Loucy (cell line): ENCODE measurements around the gene TMEM217.

Experiments used
- H2AFZ ChIP-seq: fragments of 200-600 bp; sonication (generic); 2 replicates; pipeline ENCODE4 v1.6.0; 2016; ENCODE audit warnings: antibody characterized with exemption, mild to moderate bottlenecking, low read length, moderate library complexity
- H3F3A ChIP-seq: fragments of 200-600 bp; 2 replicates; pipeline ENCODE4 v1.6.0; 2016; ENCODE audit warnings: antibody characterized with exemption, low read depth, mild to moderate bottlenecking
- H3K27me3 ChIP-seq: fragments of 200-600 bp; sonication (generic); 2 replicates; pipeline ENCODE4 v1.6.1; 2014; ENCODE audit warnings: low read length, mild to moderate bottlenecking; ENCODE audit not compliant: insufficient read depth, poor library complexity, severe bottlenecking
- H3K36me3 ChIP-seq: fragments of 200-600 bp; sonication (generic); 2 replicates; pipeline ENCODE4 v1.6.1; 2016; ENCODE audit warnings: low read length; ENCODE audit not compliant: insufficient read depth
- H3K4me1 ChIP-seq: fragments of 200-600 bp; sonication (generic); 2 replicates; pipeline ENCODE4 v1.5.1; 2014; ENCODE audit warnings: low read length, mild to moderate bottlenecking; ENCODE audit not compliant: insufficient read depth, poor library complexity, severe bottlenecking
- H3K4me2 ChIP-seq: fragments of 200-600 bp; sonication (generic); 2 replicates; pipeline ENCODE4 v1.6.0; 2014; ENCODE audit warnings: antibody characterized with exemption, low read length, low read depth, mild to moderate bottlenecking; ENCODE audit not compliant: poor library complexity, severe bottlenecking
- H3K4me3 ChIP-seq: fragments of 200-600 bp; sonication (generic); 2 replicates; pipeline ENCODE4 v1.5.1; 2014; ENCODE audit warnings: low read length, mild to moderate bottlenecking, mixed read lengths; ENCODE audit not compliant: poor library complexity, severe bottlenecking
- H3K79me2 ChIP-seq: fragments of 200-600 bp; sonication (generic); 2 replicates; pipeline ENCODE4 v1.6.1; 2014; ENCODE audit warnings: low read length; ENCODE audit not compliant: insufficient read depth
- H3K9ac ChIP-seq: fragments of 200-600 bp; sonication (generic); 2 replicates; pipeline ENCODE4 v1.6.0; 2014; ENCODE audit warnings: mild to moderate bottlenecking, low read depth, low read length, moderate library complexity; ENCODE audit not compliant: poor library complexity, severe bottlenecking
- H3K9me2 ChIP-seq: fragments of 200-600 bp; sonication (generic); replicated peaks from 2 replicates; pipeline ENCODE4 v1.6.1; 2016; ENCODE audit warnings: low read depth, low read length, mixed read lengths
- H3K9me3 ChIP-seq: fragments of 200-600 bp; sonication (generic); 2 replicates; pipeline ENCODE4 v1.6.1; 2014; ENCODE audit warnings: mild to moderate bottlenecking, antibody characterized with exemption, low read length, low read depth; ENCODE audit not compliant: insufficient read depth
- H4K20me1 ChIP-seq: fragments of 200-600 bp; sonication (generic); 2 replicates; pipeline ENCODE4 v1.6.0; 2014; ENCODE audit warnings: antibody characterized with exemption, low read length, mild to moderate bottlenecking; ENCODE audit not compliant: insufficient read depth, poor library complexity, severe bottlenecking
- EZH2phosphoT487 ChIP-seq: fragments of 200-600 bp; IDR thresholded peaks from 2 replicates; pipeline ENCODE4 v1.6.1; 2018; ENCODE audit warnings: antibody characterized with exemption, mild to moderate bottlenecking, moderate library complexity, borderline replicate concordance
- TF ChIP-seq, protein P1 (sequence below): fragments of 200-600 bp; sonication (generic); conservative IDR thresholded peaks from 2 replicates; pipeline ENCODE4 v1.5.1; 2014; ENCODE audit warnings: mild to moderate bottlenecking, antibody characterized with exemption, low read length

TMEM217 gene

DNA sequence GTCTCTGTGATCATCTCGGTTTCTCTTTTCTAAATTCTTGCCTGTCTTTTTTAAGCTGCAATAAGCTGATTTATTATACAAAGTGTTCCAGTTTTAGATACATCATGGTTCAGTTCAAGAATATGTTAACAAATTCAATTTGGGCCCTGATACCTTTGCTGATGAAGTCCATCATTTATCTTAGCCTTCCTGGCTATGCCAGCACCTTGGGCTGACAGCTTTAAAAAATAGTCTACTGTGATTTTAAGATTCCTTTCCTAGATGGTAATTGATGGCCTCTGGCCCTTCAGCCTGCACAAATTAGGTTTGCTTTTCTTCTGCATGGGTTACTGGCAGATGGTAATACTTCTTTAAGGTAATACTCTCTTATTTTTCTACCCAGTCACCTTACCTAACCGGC lies 7.1 kb upstream of the TMEM217 start:
- H3K9me3 ChIP-seq: no peaks in the 10 kb centered on the region
- H3F3A ChIP-seq: peaks cover 2% of the 10 kb centered on the region; the same call in 1 of the 2 replicates
- H3K79me2 ChIP-seq: peaks cover 82% of the 10 kb centered on the region
- peaks cover 56% of the 10 kb centered on the region for H3K4me1 ChIP-seq
- H3K4me3 ChIP-seq: peak overlapping the region; percentile 13
- H3K27me3 ChIP-seq: no peaks in the 10 kb centered on the region
- peak overlapping the region; percentile 65 for H3K4me2 ChIP-seq
- peak overlapping the region; percentile 17 for H3K9ac ChIP-seq
- no peaks in the 10 kb centered on the region for H3K9me2 ChIP-seq
- H4K20me1 ChIP-seq: no peaks in the 10 kb centered on the region
- peaks cover 10% of the 10 kb centered on the region; the same call in 1 of the 2 replicates for H3K36me3 ChIP-seq
- TF ChIP-seq, protein P1, sequence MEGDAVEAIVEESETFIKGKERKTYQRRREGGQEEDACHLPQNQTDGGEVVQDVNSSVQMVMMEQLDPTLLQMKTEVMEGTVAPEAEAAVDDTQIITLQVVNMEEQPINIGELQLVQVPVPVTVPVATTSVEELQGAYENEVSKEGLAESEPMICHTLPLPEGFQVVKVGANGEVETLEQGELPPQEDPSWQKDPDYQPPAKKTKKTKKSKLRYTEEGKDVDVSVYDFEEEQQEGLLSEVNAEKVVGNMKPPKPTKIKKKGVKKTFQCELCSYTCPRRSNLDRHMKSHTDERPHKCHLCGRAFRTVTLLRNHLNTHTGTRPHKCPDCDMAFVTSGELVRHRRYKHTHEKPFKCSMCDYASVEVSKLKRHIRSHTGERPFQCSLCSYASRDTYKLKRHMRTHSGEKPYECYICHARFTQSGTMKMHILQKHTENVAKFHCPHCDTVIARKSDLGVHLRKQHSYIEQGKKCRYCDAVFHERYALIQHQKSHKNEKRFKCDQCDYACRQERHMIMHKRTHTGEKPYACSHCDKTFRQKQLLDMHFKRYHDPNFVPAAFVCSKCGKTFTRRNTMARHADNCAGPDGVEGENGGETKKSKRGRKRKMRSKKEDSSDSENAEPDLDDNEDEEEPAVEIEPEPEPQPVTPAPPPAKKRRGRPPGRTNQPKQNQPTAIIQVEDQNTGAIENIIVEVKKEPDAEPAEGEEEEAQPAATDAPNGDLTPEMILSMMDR: no peak
- no peak for TF ChIP-seq EZH2phosphoT487
- H2AFZ ChIP-seq: no peak overlapping the region

DNA sequence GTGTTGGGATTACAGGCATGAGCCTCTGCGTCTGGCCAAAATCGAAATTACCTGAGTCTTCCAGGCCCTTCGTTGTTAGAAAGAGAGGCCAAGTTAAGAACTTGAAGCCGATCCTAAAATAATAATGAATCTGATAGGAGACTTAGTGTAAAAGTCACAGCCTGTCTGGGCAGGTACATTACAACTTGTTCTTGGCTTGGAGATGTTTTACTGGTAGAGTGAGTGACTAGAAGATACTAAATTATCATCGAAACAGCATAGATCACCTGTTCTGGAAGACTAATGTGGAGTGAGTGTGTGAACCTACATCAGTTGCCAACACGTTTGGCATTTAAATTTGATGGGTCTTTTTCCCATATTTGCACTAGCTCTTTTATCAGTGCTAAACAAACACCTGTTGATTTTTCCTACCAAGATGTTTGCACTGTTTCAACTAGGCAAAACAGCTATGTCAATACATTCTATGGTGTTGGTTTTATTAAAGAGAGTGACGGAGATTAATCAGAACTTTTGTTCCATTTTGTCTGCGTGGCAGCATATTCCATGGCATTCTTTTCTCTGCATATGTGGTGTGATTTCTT lies 4.6 kb upstream of the TMEM217 start:
- H3K79me2 ChIP-seq: peaks cover 90% of the 10 kb centered on the region
- peak overlapping the region; percentile 65 for H3K4me2 ChIP-seq
- H3K36me3 ChIP-seq: no peaks in the 10 kb centered on the region
- peaks cover 13% of the 10 kb centered on the region; the same call in 1 of the 2 replicates for H3F3A ChIP-seq
- H2AFZ ChIP-seq: no peak overlapping the region
- no peak for TF ChIP-seq EZH2phosphoT487
- TF ChIP-seq, protein P1: no peak
- no peaks in the 10 kb centered on the region for H4K20me1 ChIP-seq
- H3K4me1 ChIP-seq: peaks cover 61% of the 10 kb centered on the region
- H3K4me3 ChIP-seq: peak overlapping the region; percentile 4
- H3K9me3 ChIP-seq: no peaks in the 10 kb centered on the region
- H3K9me2 ChIP-seq: no peaks in the 10 kb centered on the region
- H3K27me3 ChIP-seq: no peaks in the 10 kb centered on the region
- H3K9ac ChIP-seq: peak overlapping the region; percentile 46

DNA sequence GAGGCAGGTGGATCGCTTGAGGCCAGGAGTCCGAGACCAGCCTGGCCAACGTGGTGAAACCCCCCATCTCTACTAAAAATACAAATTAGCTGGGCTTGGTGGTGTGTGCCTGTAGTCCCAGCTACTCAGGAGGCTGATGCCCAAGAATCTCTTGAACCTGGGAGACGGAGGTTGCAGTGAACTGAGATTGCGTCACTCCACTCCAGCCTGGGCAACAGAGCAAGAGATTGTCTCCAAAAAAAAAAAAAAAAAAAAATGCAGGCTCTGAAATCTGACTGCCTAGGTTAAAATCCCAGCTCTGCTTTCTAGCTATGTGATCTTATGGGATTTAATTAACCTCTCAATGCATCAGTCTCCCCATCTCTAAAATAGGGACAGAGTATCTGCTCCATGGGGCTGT lies 3.3 kb upstream of the TMEM217 start:
- peaks cover 94% of the 10 kb centered on the region for H3K79me2 ChIP-seq
- H3K4me2 ChIP-seq: peak overlapping the region; percentile 91

More for the DNA sequence above, 3.3 kb upstream of the TMEM217 start:
- Histone ChIP-seq H3K9me3 (no peaks in the 10 kb centered on the region), H3K9ac (peak overlapping the region; percentile 90), H3K27me3 (no peaks in the 10 kb centered on the region), H3K4me3 (peak overlapping the region; percentile 86), H2AFZ (no peak overlapping the region), H3F3A (peaks cover 13% of the 10 kb centered on the region; the same call in 1 of the 2 replicates), H3K9me2 (no peaks in the 10 kb centered on the region), H4K20me1 (no peaks in the 10 kb centered on the region), H3K36me3 (no peaks in the 10 kb centered on the region), H3K4me1 (peaks cover 71% of the 10 kb centered on the region)
- no peak for TF ChIP-seq EZH2phosphoT487
- TF ChIP-seq, protein P1: no peak
